ENCODE results near the gene SLC25A22. TPM values are rescaled to one million over a fixed set of nuclear protein-coding genes. Genes with fewer than 3 reads are reported as not detected.

SLC25A22 gene
- polyA plus RNA-seq, 1 donor (not counting 4 experiments of a cell fraction or from before 2014, with no cell fraction given): 13.5 TPM

GRCh38 chr11:824292-824880 lies 26.3 kb upstream of the SLC25A22 start:
- H3K79me2 ChIP-seq (ENCODE audit: control insufficient read depth, insufficient read depth, low read length): peaks cover 6% of the 10 kb centered on the region
- H3K9me1 ChIP-seq (ENCODE audit: control insufficient read depth, extremely low read depth, insufficient read depth, low read length): peaks cover 7% of the 10 kb centered on the region
- TF ChIP-seq, protein P1, sequence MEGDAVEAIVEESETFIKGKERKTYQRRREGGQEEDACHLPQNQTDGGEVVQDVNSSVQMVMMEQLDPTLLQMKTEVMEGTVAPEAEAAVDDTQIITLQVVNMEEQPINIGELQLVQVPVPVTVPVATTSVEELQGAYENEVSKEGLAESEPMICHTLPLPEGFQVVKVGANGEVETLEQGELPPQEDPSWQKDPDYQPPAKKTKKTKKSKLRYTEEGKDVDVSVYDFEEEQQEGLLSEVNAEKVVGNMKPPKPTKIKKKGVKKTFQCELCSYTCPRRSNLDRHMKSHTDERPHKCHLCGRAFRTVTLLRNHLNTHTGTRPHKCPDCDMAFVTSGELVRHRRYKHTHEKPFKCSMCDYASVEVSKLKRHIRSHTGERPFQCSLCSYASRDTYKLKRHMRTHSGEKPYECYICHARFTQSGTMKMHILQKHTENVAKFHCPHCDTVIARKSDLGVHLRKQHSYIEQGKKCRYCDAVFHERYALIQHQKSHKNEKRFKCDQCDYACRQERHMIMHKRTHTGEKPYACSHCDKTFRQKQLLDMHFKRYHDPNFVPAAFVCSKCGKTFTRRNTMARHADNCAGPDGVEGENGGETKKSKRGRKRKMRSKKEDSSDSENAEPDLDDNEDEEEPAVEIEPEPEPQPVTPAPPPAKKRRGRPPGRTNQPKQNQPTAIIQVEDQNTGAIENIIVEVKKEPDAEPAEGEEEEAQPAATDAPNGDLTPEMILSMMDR (optimal IDR thresholded peaks at IDR 0.05 in 1 of 3, IDR thresholded peaks at IDR 0.05 in 1 of 3, conservative IDR thresholded peaks at IDR 0.05 in 1 of 3; ENCODE audit: extremely low read depth in 1 of 3, insufficient read depth in 2 of 3, low read length in 3 of 3): no peak
- no peak for TF ChIP-seq EZH2 (IDR thresholded peaks at IDR 0.05; ENCODE audit: low read length)
- peaks cover 24% of the 10 kb centered on the region for H3K4me1 ChIP-seq (ENCODE audit: control insufficient read depth, extremely low read depth, insufficient read depth, low read length)
- no peak overlapping the region for H3K9ac ChIP-seq (ENCODE audit: control insufficient read depth, extremely low read depth, insufficient read depth, low read length)
- H2AFZ ChIP-seq (ENCODE audit: control insufficient read depth, low read length): no peak overlapping the region
- peaks cover 0 to 8% of the 10 kb centered on the region in 2 experiments for H3K36me3 ChIP-seq (ENCODE audit: control insufficient read depth in 2 of 2, extremely low read depth in 1 of 2, insufficient read depth in 2 of 2, low read length in 2 of 2)
- H3K27me3 ChIP-seq (ENCODE audit: control insufficient read depth, extremely low read depth, insufficient read depth, low read length): peaks cover 32% of the 10 kb centered on the region
- no peak for FAIRE-seq
- no peak overlapping the region for H3K4me3 ChIP-seq (ENCODE audit: control insufficient read depth in 2 of 3, extremely low read depth in 1 of 3, insufficient read depth in 2 of 3, low read depth in 1 of 3, low read length in 3 of 3)
- dilution Hi-C loops (cut with MboI; ENCODE audit: extremely low pct_ligation_motif_present, low sequenced_read_pairs): no loop called here
- no peak overlapping the region for H3K4me2 ChIP-seq (ENCODE audit: control insufficient read depth, extremely low read depth, insufficient read depth, low read depth, low read length)
- H4K20me1 ChIP-seq (ENCODE audit: control insufficient read depth, extremely low read depth, insufficient read depth, low read length): no peaks in the 10 kb centered on the region
- DNase-seq (ENCODE audit: low read depth, low spot score): no peak
- no peaks in the 10 kb centered on the region for H3K9me3 ChIP-seq (ENCODE audit: control insufficient read depth, low read depth, low read length)
- H3K27ac ChIP-seq (ENCODE audit: control insufficient read depth, insufficient read depth, low read length): no peak overlapping the region

- Histone ChIP-seq H3K27ac (ENCODE audit: control insufficient read depth, insufficient read depth, low read length) (no peak overlapping the region), H3K9me1 (ENCODE audit: control insufficient read depth, extremely low read depth, insufficient read depth, low read length) (peaks cover 7% of the 10 kb centered on the region), H3K79me2 (ENCODE audit: control insufficient read depth, insufficient read depth, low read length) (peaks cover 6% of the 10 kb centered on the region), H3K9ac (ENCODE audit: control insufficient read depth, extremely low read depth, insufficient read depth, low read length) (no peak overlapping the region), H2AFZ (ENCODE audit: control insufficient read depth, low read length) (no peak overlapping the region), H3K4me1 (ENCODE audit: control insufficient read depth, extremely low read depth, insufficient read depth, low read length) (peaks cover 24% of the 10 kb centered on the region), H3K27me3 (ENCODE audit: control insufficient read depth, extremely low read depth, insufficient read depth, low read length) (peaks cover 24% of the 10 kb centered on the region), H3K9me3 (ENCODE audit: control insufficient read depth, low read depth, low read length) (no peaks in the 10 kb centered on the region), H3K4me2 (ENCODE audit: control insufficient read depth, extremely low read depth, insufficient read depth, low read depth, low read length) (no peak overlapping the region), H4K20me1 (ENCODE audit: control insufficient read depth, extremely low read depth, insufficient read depth, low read length) (no peaks in the 10 kb centered on the region), H3K4me3 (ENCODE audit: control insufficient read depth in 2 of 3, extremely low read depth in 1 of 3, insufficient read depth in 2 of 3, low read depth in 1 of 3, low read length in 3 of 3) (no peak overlapping the region), H3K36me3 (ENCODE audit: control insufficient read depth in 2 of 2, extremely low read depth in 1 of 2, insufficient read depth in 2 of 2, low read length in 2 of 2) (peaks cover 0 to 8% of the 10 kb centered on the region in 2 experiments)
- TF ChIP-seq, protein P1 (optimal IDR thresholded peaks at IDR 0.05 in 1 of 3, IDR thresholded peaks at IDR 0.05 in 1 of 3, conservative IDR thresholded peaks at IDR 0.05 in 1 of 3; ENCODE audit: extremely low read depth in 1 of 3, insufficient read depth in 2 of 3, low read length in 3 of 3): no peak
- no peak for TF ChIP-seq EZH2 (IDR thresholded peaks at IDR 0.05; ENCODE audit: low read length)
- dilution Hi-C loops (cut with MboI; ENCODE audit: extremely low pct_ligation_motif_present, low sequenced_read_pairs): no loop called here
- DNase-seq (ENCODE audit: low read depth, low spot score): no peak
- no peak for FAIRE-seq
These were observed 25.6 kb upstream of the SLC25A22 start for GRCh38 chr11:823441-824291.
